HEK293 (cell line): ENCODE results near the gene MOG.
"Not testable (repeated sequence)": the region's sequence is repeated elsewhere in the genome, so short reads cannot be mapped to it uniquely, and the experiment has no call there.

ENCODE experiments used
- CTCF ChIA-PET: fragments of 350-600 bp; formaldehyde crosslinking; extraction: SDS; loops from one replicate; lab custom pipeline; 2021; ENCODE audit warnings: antibody characterized with exemption; lab: Yijun Ruan, JAX
- POLR2A ChIA-PET: fragments of 300-600 bp; formaldehyde crosslinking; extraction: SDS; loops from one replicate; lab custom pipeline; 2020; ENCODE audit warnings: antibody characterized with exemption, inconsistent platforms; lab: Yijun Ruan, JAX
- H3K27ac ChIP-seq: fragments of 200-500 bp; sonication (Bioruptor generic); 2 replicates; pipeline ENCODE4 v1.5.1; 2014; ENCODE audit warnings: low read depth, low read length, control low read depth, inconsistent platforms; ENCODE audit errors: extremely low read depth
- H3K36me3 ChIP-seq, 2 experiments: fragments of 200-500 bp in 1 of 2; sonication (Bioruptor generic) in 1 of 2; 1 replicate in 1 of 2; 2 replicates in 1 of 2; pipeline ENCODE4 v1.5.1; 2014 to 2017; ENCODE audit warnings: inconsistent platforms in 2 of 2, low read length in 2 of 2; ENCODE audit not compliant: control insufficient read depth in 2 of 2, insufficient read depth in 1 of 2
- H3K4me1 ChIP-seq: fragments of 200-500 bp; sonication (Bioruptor generic); 2 replicates; pipeline ENCODE4 v1.5.1; 2014; ENCODE audit warnings: mild to moderate bottlenecking, low read length, inconsistent platforms; ENCODE audit not compliant: control insufficient read depth, insufficient read depth
- H3K4me3 ChIP-seq: 2 replicates; pipeline ENCODE4 v1.5.1; 2011; ENCODE audit warnings: low read depth, mild to moderate bottlenecking, control low read depth, low read length, moderate library complexity
- H3K9me3 ChIP-seq: fragments of 200-500 bp; sonication (Bioruptor generic); 2 replicates; pipeline ENCODE4 v1.5.1; 2014; ENCODE audit warnings: low read depth, low read length, inconsistent platforms; ENCODE audit not compliant: control insufficient read depth, insufficient read depth
- GLI2 ChIP-seq: fragments of 450-650 bp; formaldehyde crosslinking; IDR thresholded peaks from 2 replicates; pipeline ENCODE4; 2017; ENCODE audit warnings: missing biosample characterization, missing genetic modification characterization, low read depth, borderline replicate concordance
- OVOL3 ChIP-seq: fragments of 450-650 bp; formaldehyde crosslinking; IDR thresholded peaks from 2 replicates; pipeline ENCODE4 v1.5.1; 2016; ENCODE audit warnings: missing biosample characterization, missing genetic modification characterization
- REST ChIP-seq: fragments of 450-650 bp; formaldehyde crosslinking; IDR thresholded peaks from 2 replicates; pipeline ENCODE4 v1.5.1; 2016; ENCODE audit warnings: missing biosample characterization, missing genetic modification characterization
- SP3 ChIP-seq: fragments of 450-650 bp; formaldehyde crosslinking; IDR thresholded peaks from 2 replicates; pipeline ENCODE4 v1.5.1; 2016; ENCODE audit warnings: missing biosample characterization, missing genetic modification characterization
- ZBTB11 ChIP-seq: fragments of 450-650 bp; formaldehyde crosslinking; conservative IDR thresholded peaks from 2 replicates; pipeline ENCODE4 v1.5.1; 2016; ENCODE audit warnings: low read depth, missing biosample characterization, missing genetic modification characterization
- ZBTB21 ChIP-seq: fragments of 450-650 bp; formaldehyde crosslinking; IDR thresholded peaks from 2 replicates; pipeline ENCODE4 v1.5.1; 2017; ENCODE audit warnings: missing biosample characterization, missing genetic modification characterization
- ZBTB8A ChIP-seq: fragments of 450-650 bp; formaldehyde crosslinking; IDR thresholded peaks from 2 replicates; pipeline ENCODE4 v1.5.1; 2016; ENCODE audit warnings: missing biosample characterization, missing genetic modification characterization
- ZNF138 ChIP-seq: fragments of 450-650 bp; formaldehyde crosslinking; IDR thresholded peaks from 2 replicates; pipeline ENCODE4 v1.5.1; 2016; ENCODE audit warnings: missing biosample characterization, missing genetic modification characterization, borderline replicate concordance
- ZNF140 ChIP-seq: fragments of 450-650 bp; formaldehyde crosslinking; IDR thresholded peaks from 2 replicates; pipeline ENCODE4 v1.5.1; 2016; ENCODE audit warnings: missing biosample characterization, missing genetic modification characterization
- ZNF266 ChIP-seq: fragments of 450-650 bp; formaldehyde crosslinking; IDR thresholded peaks from 2 replicates; pipeline ENCODE4 v1.5.1; 2016; ENCODE audit warnings: missing biosample characterization, missing genetic modification characterization, low read depth
- ZNF354C ChIP-seq: fragments of 450-650 bp; formaldehyde crosslinking; IDR thresholded peaks from 2 replicates; pipeline ENCODE4 v1.5.1; 2016; ENCODE audit warnings: missing biosample characterization, missing genetic modification characterization, low read depth, borderline replicate concordance
- ZNF394 ChIP-seq: fragments of 450-650 bp; formaldehyde crosslinking; IDR thresholded peaks from 2 replicates; pipeline ENCODE4 v1.5.1; 2016; ENCODE audit warnings: missing biosample characterization, missing genetic modification characterization, mild to moderate bottlenecking, moderate library complexity, borderline replicate concordance
- ZNF404 ChIP-seq: fragments of 450-650 bp; formaldehyde crosslinking; IDR thresholded peaks from 2 replicates; pipeline ENCODE4 v1.5.1; 2017; ENCODE audit warnings: missing biosample characterization, missing genetic modification characterization
- ZNF426 ChIP-seq: fragments of 450-650 bp; formaldehyde crosslinking; IDR thresholded peaks from 2 replicates; pipeline ENCODE4 v1.5.1; 2017; ENCODE audit warnings: missing biosample characterization, missing genetic modification characterization, mild to moderate bottlenecking, inconsistent platforms, moderate library complexity
- ZNF433 ChIP-seq: fragments of 450-650 bp; formaldehyde crosslinking; IDR thresholded peaks from 2 replicates; pipeline ENCODE4 v1.5.1; 2016; ENCODE audit warnings: missing biosample characterization, missing genetic modification characterization, low read depth
- ZNF510 ChIP-seq: fragments of 450-650 bp; formaldehyde crosslinking; IDR thresholded peaks from 2 replicates; pipeline ENCODE4 v1.5.1; 2018; ENCODE audit warnings: mild to moderate bottlenecking, missing genetic modification characterization, missing biosample characterization; ENCODE audit not compliant: insufficient replicate concordance
- ZNF518A ChIP-seq: fragments of 450-650 bp; formaldehyde crosslinking; conservative IDR thresholded peaks from 2 replicates; pipeline ENCODE4 v1.5.1; 2016; ENCODE audit warnings: low read depth, missing biosample characterization, missing genetic modification characterization
- ZNF530 ChIP-seq: fragments of 450-650 bp; formaldehyde crosslinking; IDR thresholded peaks from 2 replicates; pipeline ENCODE4 v1.5.1; 2016; ENCODE audit warnings: low read depth, missing biosample characterization, missing genetic modification characterization
- ZNF555 ChIP-seq: fragments of 450-650 bp; formaldehyde crosslinking; conservative IDR thresholded peaks from 2 replicates; pipeline ENCODE4 v1.5.1; 2017; ENCODE audit warnings: missing biosample characterization, mild to moderate bottlenecking, missing genetic modification characterization, inconsistent platforms
- ZNF558 ChIP-seq: fragments of 450-650 bp; formaldehyde crosslinking; IDR thresholded peaks from 2 replicates; pipeline ENCODE4 v1.5.1; 2016; ENCODE audit warnings: missing biosample characterization, missing genetic modification characterization
- ZNF560 ChIP-seq: fragments of 450-650 bp; formaldehyde crosslinking; IDR thresholded peaks from 2 replicates; pipeline ENCODE4 v1.5.1; 2017; ENCODE audit warnings: missing biosample characterization, missing genetic modification characterization, borderline replicate concordance
- ZNF623 ChIP-seq: fragments of 450-650 bp; formaldehyde crosslinking; IDR thresholded peaks from 2 replicates; pipeline ENCODE4 v1.5.1; 2016; ENCODE audit warnings: missing biosample characterization, missing genetic modification characterization
- ZNF629 ChIP-seq: fragments of 450-650 bp; formaldehyde crosslinking; IDR thresholded peaks from 2 replicates; pipeline ENCODE4 v1.5.1; 2017; ENCODE audit warnings: missing biosample characterization, missing genetic modification characterization
- ZNF654 ChIP-seq: fragments of 450-650 bp; formaldehyde crosslinking; IDR thresholded peaks from 2 replicates; pipeline ENCODE4 v1.5.1; 2016; ENCODE audit warnings: low read depth, missing biosample characterization, missing genetic modification characterization
- ZNF664 ChIP-seq: fragments of 450-650 bp; formaldehyde crosslinking; IDR thresholded peaks from 2 replicates; pipeline ENCODE4 v1.5.1; 2016; ENCODE audit warnings: missing biosample characterization, missing genetic modification characterization
- ZXDB ChIP-seq: fragments of 450-650 bp; formaldehyde crosslinking; IDR thresholded peaks from 2 replicates; pipeline ENCODE4 v1.5.1; 2016; ENCODE audit warnings: missing biosample characterization, missing genetic modification characterization

The MOG gene

GRCh38 chr6:29672116-29672515 is 15.2 kb downstream of the MOG start:
- TF ChIP-seq ZBTB8A (tag by site-specific recombination) (peak; percentile 64; the same call in 1 of the 2 replicates), ZNF629 (peak; percentile 49; the same call in 1 of the 2 replicates), ZXDB (tag by site-specific recombination) (peak; percentile 55; the same call in 1 of the 2 replicates), SP3 (tag by site-specific recombination) (peak; percentile 23; the same call in 1 of the 2 replicates), ZNF510 (tag by site-specific recombination) (peak; percentile 61), ZNF433 (tag by site-specific recombination) (peak; percentile 57), ZNF623 (tag by site-specific recombination) (peak; percentile 78), ZNF555 (tag by site-specific recombination) (peak; percentile 85), ZBTB11 (tag by site-specific recombination) (peak; percentile 73), ZNF140 (tag by site-specific recombination) (peak; percentile 82; the same call in 1 of the 2 replicates), GLI2 (tag by site-specific recombination) (peak; percentile 37; the same call in 1 of the 2 replicates), ZNF426 (tag by site-specific recombination) (peak; percentile 87), ZNF530 (tag by site-specific recombination) (0 out of 2 replicates have a peak, but pooled peaks have one; percentile 79), ZNF558 (tag by site-specific recombination) (peak; percentile 76; the same call in 1 of the 2 replicates), REST (peak; percentile 76), ZNF560 (tag by site-specific recombination) (peak; percentile 35; the same call in 1 of the 2 replicates), ZNF404 (tag by site-specific recombination) (peak; percentile 52; the same call in 1 of the 2 replicates), ZNF664 (peak; percentile 41; the same call in 1 of the 2 replicates), ZNF354C (tag by site-specific recombination) (peak; percentile 88; the same call in 1 of the 2 replicates), ZNF138 (0 out of 2 replicates have a peak, but pooled peaks have one; percentile 21), ZNF654 (tag by site-specific recombination) (peak; percentile 37), ZBTB21 (tag by site-specific recombination) (0 out of 2 replicates have a peak, but pooled peaks have one; percentile 46), ZNF518A (tag by site-specific recombination) (peak; percentile 91), ZNF394 (peak; percentile 93), ZNF266 (tag by site-specific recombination) (peak; percentile 36; the same call in 1 of the 2 replicates), OVOL3 (tag by site-specific recombination) (peak; percentile 54; the same call in 1 of the 2 replicates)
- H3K4me3 ChIP-seq, H3K36me3 ChIP-seq, H3K27ac ChIP-seq, H3K9me3 ChIP-seq, H3K4me1 ChIP-seq: not testable (repeated sequence)
- ChIA-PET CTCF (interaction anchor here (0.6 to 3.3 kb wide), 7 partner anchors 18 to 523 kb away, joined by 3 to 32 read pairs (median 5); no protein-coding TSS in a partner anchor), POLR2A (interaction anchor here (1.1 kb wide), 1 partner anchor 18 kb away, joined by 3 read pairs; no protein-coding TSS in a partner anchor)
